ENCODE results near the gene EIF3L.

DNA sequence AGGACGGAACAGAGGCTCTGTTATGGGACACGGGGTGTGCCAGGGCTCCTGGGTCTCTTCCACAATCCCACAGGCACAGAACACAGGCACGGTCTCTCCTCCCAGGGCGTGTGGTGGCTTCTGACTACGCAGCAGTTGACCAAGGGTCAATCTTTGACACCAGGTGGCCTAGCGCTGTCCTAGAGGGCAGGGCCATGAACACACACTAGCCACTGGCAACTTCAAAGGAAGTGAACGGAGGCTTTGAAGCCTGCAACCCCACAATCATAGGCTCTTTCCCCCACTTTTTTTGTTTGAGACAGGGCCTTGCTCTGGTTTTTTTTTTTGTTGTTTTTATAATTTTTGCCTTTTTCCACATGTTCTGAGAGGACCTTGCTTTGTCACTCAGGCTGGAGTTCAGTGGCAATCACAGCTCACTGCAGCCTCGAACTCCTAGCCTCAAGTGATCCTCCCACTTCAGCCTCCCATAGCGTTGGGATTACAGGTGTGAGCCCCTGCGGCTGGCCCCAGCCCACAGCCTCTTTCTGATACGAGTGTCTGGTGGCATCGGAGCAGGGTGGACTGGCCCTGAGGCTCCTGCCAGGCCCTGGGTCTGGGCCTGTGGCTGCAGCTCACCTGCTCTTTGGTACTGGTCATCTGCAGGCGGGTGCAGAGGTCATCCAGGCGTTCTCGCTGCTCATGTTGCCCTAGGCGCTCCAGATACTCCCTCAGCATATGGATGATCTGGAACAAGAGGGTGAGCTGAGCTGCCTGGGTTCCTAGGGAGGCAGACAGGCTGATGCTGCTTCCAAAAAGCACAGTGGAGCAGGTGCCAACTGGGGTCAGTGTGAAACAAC, 17.0 kb upstream of the EIF3L start:
- no peak for TF ChIP-seq POLR2AphosphoS5 (IDR thresholded peaks at IDR 0.05; ENCODE audit: insufficient read depth, low read depth, low read length)
- TF ChIP-seq POLR2A (IDR thresholded peaks at IDR 0.05; ENCODE audit: low read depth, low read length), result no peak

Measured in endothelial cell of umbilical vein (primary cell).